Thymus (tissue), 11 donors: ENCODE measurements around the gene ZNF766. TPM values are rescaled to one million over a fixed set of nuclear protein-coding genes. Genes with fewer than 3 reads are reported as not detected.
"Not testable (repeated sequence)": the region's sequence is repeated elsewhere in the genome, so short reads cannot be mapped to it uniquely, and the experiment has no call there.

Experiments used
- DNase-seq, 9 donors: peaks; one replicate each; pipeline ENCODE4 v3.0.0-alpha.2; 2013; ENCODE audit warnings: low spot score in 9 of 9, low read depth in 6 of 9, missing footprints in 1 of 9
- H3K27ac ChIP-seq, 2 donors: one replicate each; pipeline ENCODE4 v1.5.1; 2013; ENCODE audit warnings: control low read depth in 1 of 2, low read depth in 1 of 2, low read length in 1 of 2, mild to moderate bottlenecking in 1 of 2, moderate library complexity in 1 of 2
- H3K27me3 ChIP-seq, 2 donors: one replicate each; pipeline ENCODE4 v1.5.1; 2013; ENCODE audit warnings: low read length in 1 of 2; ENCODE audit not compliant: control insufficient read depth in 2 of 2, insufficient read depth in 1 of 2
- H3K36me3 ChIP-seq, 2 donors: one replicate each; pipeline ENCODE4 v1.5.1; 2013; ENCODE audit warnings: low read length in 1 of 2, mild to moderate bottlenecking in 1 of 2, moderate library complexity in 1 of 2; ENCODE audit not compliant: control insufficient read depth in 2 of 2, insufficient read depth in 2 of 2
- H3K4me1 ChIP-seq, 2 donors: one replicate each; pipeline ENCODE4 v1.5.1; 2013; ENCODE audit warnings: low read length in 2 of 2; ENCODE audit not compliant: control insufficient read depth in 2 of 2, insufficient read depth in 2 of 2
- H3K4me3 ChIP-seq, 2 donors: one replicate each; pipeline ENCODE4 v1.5.1; 2013; ENCODE audit warnings: low read length in 2 of 2, control low read depth in 1 of 2, mild to moderate bottlenecking in 1 of 2
- H3K9me3 ChIP-seq, 2 donors: one replicate each; pipeline ENCODE4 v1.5.1; 2013; ENCODE audit warnings: low read length in 1 of 2, mild to moderate bottlenecking in 1 of 2; ENCODE audit not compliant: control insufficient read depth in 2 of 2, insufficient read depth in 1 of 2
- WGBS: extraction: QIAGEN DNeasy Blood & Tissue Kit; methylation state at CpG from one replicate; pipeline ENCODE4 v1.1.7; 2013; 5-methylcytosine and 5-hydroxymethylcytosine counted together
- polyA plus RNA-seq: library from polyadenylated mRNA; stranded (reverse); fragments of 200-250 nt; gene quantifications from one replicate; pipeline ENCODE4 v1.2.3, GENCODE V29; 2013
- total RNA-seq: library from RNA; stranded (reverse); fragments of 120-200 nt; gene quantifications from one replicate; pipeline ENCODE4 v1.2.4, GENCODE V29; 2013
- donor health status: healthy.

ZNF766 gene
- total and polyA plus RNA-seq, 2 donors: 11.4 to 11.7 TPM

GRCh38 chr19:52258426-52258825 lies 11.0 kb upstream of the ZNF766 start:
- Histone ChIP-seq H3K9me3 (no peaks in the 10 kb centered on the region), H3K36me3 (no peaks in the 10 kb centered on the region), H3K4me3 (no peak overlapping the region), H3K27me3 (no peaks in the 10 kb centered on the region), H3K4me1 (no peaks in the 10 kb centered on the region), H3K27ac (no peak overlapping the region)
- DNase-seq: no peak
- whole genome bisulfite sequencing: 97% methylated on average over 5 of the region's 5 CpGs

GRCh38 chr19:52265556-52265955 lies 3.8 kb upstream of the ZNF766 start:
- 96% methylated on average over 6 of the region's 6 CpGs for WGBS
- H3K4me1 ChIP-seq, DNase-seq, H3K27me3 ChIP-seq, H3K27ac ChIP-seq, H3K4me3 ChIP-seq, H3K36me3 ChIP-seq, H3K9me3 ChIP-seq: not testable (repeated sequence)

- H3K36me3 ChIP-seq: peaks cover 11 to 23% of the 10 kb centered on the region in 2 donors
- DNase-seq: peak in 2 of 9 donors; percentile 6 to 18
- no peaks in the 10 kb centered on the region for H3K27me3 ChIP-seq
- peak overlapping the region; percentile 95 to 97 for H3K27ac ChIP-seq
- H3K4me3 ChIP-seq: peak overlapping the region; percentile 81 to 98
- H3K9me3 ChIP-seq: peaks cover 6 to 31% of the 10 kb centered on the region in 2 donors
- peaks cover 2% of the 10 kb centered on the region in 2 donors for H3K4me1 ChIP-seq
- WGBS: 18% methylated on average over 11 of the region's 11 CpGs
Observed at GRCh38 chr19:52270266-52270885, 989 bp downstream of the ZNF766 start.

- H3K9me3 ChIP-seq: peaks cover 8 to 41% of the 10 kb centered on the region in 2 donors
- no peaks in the 10 kb centered on the region for H3K27me3 ChIP-seq
- peaks cover 17 to 32% of the 10 kb centered on the region in 2 donors for H3K36me3 ChIP-seq
- H3K4me1 ChIP-seq: peaks cover 2% of the 10 kb centered on the region in 2 donors
- no peak overlapping the region for H3K4me3 ChIP-seq
- WGBS: 99% methylated on average over 2 of the region's 2 CpGs
- H3K27ac ChIP-seq: no peak overlapping the region
- DNase-seq: no peak
Observed at GRCh38 chr19:52273301-52273700, 3.9 kb downstream of the ZNF766 start.

GRCh38 chr19:52274191-52274590 lies 4.8 kb downstream of the ZNF766 start:
- Histone ChIP-seq H3K9me3 (peaks cover 8 to 44% of the 10 kb centered on the region in 2 donors), H3K36me3 (peaks cover 17 to 36% of the 10 kb centered on the region in 2 donors), H3K27me3 (no peaks in the 10 kb centered on the region), H3K27ac (no peak overlapping the region), H3K4me3 (no peak overlapping the region), H3K4me1 (peaks cover 0 to 2% of the 10 kb centered on the region in 2 donors)
- no peak for DNase-seq
- WGBS: 98% methylated on average over 5 of the region's 5 CpGs

- Histone ChIP-seq H3K36me3 (peaks cover 17 to 36% of the 10 kb centered on the region in 2 donors), H3K9me3 (peaks cover 8 to 48% of the 10 kb centered on the region in 2 donors), H3K4me1 (no peaks in the 10 kb centered on the region), H3K4me3 (no peak overlapping the region), H3K27me3 (no peaks in the 10 kb centered on the region), H3K27ac (no peak overlapping the region)
- WGBS: 98% methylated on average over 5 of the region's 5 CpGs
- DNase-seq: no peak
Observed at GRCh38 chr19:52275988-52276387, 6.6 kb downstream of the ZNF766 start.

GRCh38 chr19:52277471-52277870 lies 8.1 kb downstream of the ZNF766 start:
- no peak overlapping the region for H3K27ac ChIP-seq
- H3K4me3 ChIP-seq: no peak overlapping the region
- peaks cover 6 to 46% of the 10 kb centered on the region in 2 donors for H3K9me3 ChIP-seq
- H3K4me1 ChIP-seq: no peaks in the 10 kb centered on the region
- no peaks in the 10 kb centered on the region for H3K27me3 ChIP-seq
- H3K36me3 ChIP-seq: peaks cover 20 to 32% of the 10 kb centered on the region in 2 donors
- WGBS: 96% methylated on average over 6 of the region's 6 CpGs
- DNase-seq: no peak

- WGBS: 98% methylated on average over 6 of the region's 6 CpGs
- no peak for DNase-seq
- H3K36me3 ChIP-seq: peaks cover 57 to 69% of the 10 kb centered on the region in 2 donors
Observed at GRCh38 chr19:52286256-52286655, 16.9 kb downstream of the ZNF766 start.

GRCh38 chr19:52291781-52292180 lies 22.4 kb downstream of the ZNF766 start:
- Histone ChIP-seq H3K27me3 (no peaks in the 10 kb centered on the region), H3K4me1 (peaks cover 4% of the 10 kb centered on the region in 2 donors), H3K27ac (no peak overlapping the region), H3K9me3 (peaks cover 5 to 15% of the 10 kb centered on the region in 2 donors), H3K4me3 (no peak overlapping the region), H3K36me3 (peaks cover 29 to 35% of the 10 kb centered on the region in 2 donors)
- WGBS: 97% methylated on average over 3 of the region's 3 CpGs
- no peak for DNase-seq

More at GRCh38 chr19:52286256-52286655, 16.9 kb downstream of the ZNF766 start:
- H3K27me3 ChIP-seq: no peaks in the 10 kb centered on the region
- H3K27ac ChIP-seq: no peak overlapping the region
- no peak overlapping the region for H3K4me3 ChIP-seq
- no peaks in the 10 kb centered on the region for H3K4me1 ChIP-seq
- peaks cover 13 to 24% of the 10 kb centered on the region in 2 donors for H3K9me3 ChIP-seq
